ENCODE results near the gene NUTF2.

Gene NUTF2

GRCh38 chr16:67846320-67847063 is at the start of gene NUTF2:
NUTF2 (plus strand) TSS chr16:67846933; CDS start chr16:67865131, 18,198 bp downstream.
- peaks cover 24% of the 10 kb centered on the region for H3K36me3 ChIP-seq (ENCODE audit: low read depth)
- DNase-seq (ENCODE audit: low spot score) (peak; percentile 96), ATAC-seq (ENCODE audit: low read depth) (peak; percentile 63)
- no peak for TF ChIP-seq CTCF (IDR thresholded peaks at IDR 0.05; ENCODE audit: poor library complexity, severe bottlenecking)
- no peaks in the 10 kb centered on the region for H3K27me3 ChIP-seq (ENCODE audit: insufficient read depth, poor library complexity, severe bottlenecking)
- H3K9me3 ChIP-seq (ENCODE audit: severe bottlenecking): no peaks in the 10 kb centered on the region
- H3K4me3 ChIP-seq (ENCODE audit: severe bottlenecking): peak within 1 kb of the TSS; percentile 97
- H3K4me1 ChIP-seq (ENCODE audit: insufficient read depth, poor library complexity, severe bottlenecking): peaks cover 18% of the 10 kb centered on the region
- peak within 1 kb of the TSS; percentile 85 for H3K27ac ChIP-seq (ENCODE audit: poor library complexity, severe bottlenecking)

GRCh38 chr16:67800338-67800926 is 46.3 kb upstream of the NUTF2 start:
- Histone ChIP-seq H3K4me1 (ENCODE audit: insufficient read depth, poor library complexity, severe bottlenecking) (no peaks in the 10 kb centered on the region), H3K36me3 (ENCODE audit: low read depth) (peaks cover 32% of the 10 kb centered on the region), H3K27me3 (ENCODE audit: insufficient read depth, poor library complexity, severe bottlenecking) (no peaks in the 10 kb centered on the region), H3K27ac (ENCODE audit: poor library complexity, severe bottlenecking) (no peak overlapping the region), H3K9me3 (ENCODE audit: severe bottlenecking) (no peaks in the 10 kb centered on the region), H3K4me3 (ENCODE audit: severe bottlenecking) (no peak overlapping the region)
- DNase-seq (ENCODE audit: low spot score) (no peak), ATAC-seq (ENCODE audit: low read depth) (no peak)
- no peak for TF ChIP-seq CTCF (IDR thresholded peaks at IDR 0.05; ENCODE audit: poor library complexity, severe bottlenecking)

- H3K4me1 ChIP-seq (ENCODE audit: insufficient read depth, poor library complexity, severe bottlenecking): no peaks in the 10 kb centered on the region
- no peak for ATAC-seq (ENCODE audit: low read depth)
- no peaks in the 10 kb centered on the region for H3K27me3 ChIP-seq (ENCODE audit: insufficient read depth, poor library complexity, severe bottlenecking)
- H3K36me3 ChIP-seq (ENCODE audit: low read depth): peaks cover 32% of the 10 kb centered on the region
- TF ChIP-seq CTCF (IDR thresholded peaks at IDR 0.05; ENCODE audit: poor library complexity, severe bottlenecking): no peak
- no peak for DNase-seq (ENCODE audit: low spot score)
- no peak overlapping the region for H3K27ac ChIP-seq (ENCODE audit: poor library complexity, severe bottlenecking)
- H3K9me3 ChIP-seq (ENCODE audit: severe bottlenecking): no peaks in the 10 kb centered on the region
- H3K4me3 ChIP-seq (ENCODE audit: severe bottlenecking): no peak overlapping the region
These were observed 45.5 kb upstream of the NUTF2 start for GRCh38 chr16:67801241-67801640.

- H3K9me3 ChIP-seq (ENCODE audit: severe bottlenecking): no peaks in the 10 kb centered on the region
- no peak for ATAC-seq (ENCODE audit: low read depth)
- no peak overlapping the region for H3K4me3 ChIP-seq (ENCODE audit: severe bottlenecking)
- peaks cover 32% of the 10 kb centered on the region for H3K36me3 ChIP-seq (ENCODE audit: low read depth)
- no peak overlapping the region for H3K27ac ChIP-seq (ENCODE audit: poor library complexity, severe bottlenecking)
- no peak for DNase-seq (ENCODE audit: low spot score)
- no peaks in the 10 kb centered on the region for H3K27me3 ChIP-seq (ENCODE audit: insufficient read depth, poor library complexity, severe bottlenecking)
- no peaks in the 10 kb centered on the region for H3K4me1 ChIP-seq (ENCODE audit: insufficient read depth, poor library complexity, severe bottlenecking)
- no peak for TF ChIP-seq CTCF (IDR thresholded peaks at IDR 0.05; ENCODE audit: poor library complexity, severe bottlenecking)
These were observed 44.9 kb upstream of the NUTF2 start for GRCh38 chr16:67801883-67802282.

- H3K4me1 ChIP-seq (ENCODE audit: insufficient read depth, poor library complexity, severe bottlenecking): no peaks in the 10 kb centered on the region
- no peak for TF ChIP-seq CTCF (IDR thresholded peaks at IDR 0.05; ENCODE audit: poor library complexity, severe bottlenecking)
- H3K9me3 ChIP-seq (ENCODE audit: severe bottlenecking): no peaks in the 10 kb centered on the region
- peaks cover 32% of the 10 kb centered on the region for H3K36me3 ChIP-seq (ENCODE audit: low read depth)
- H3K27me3 ChIP-seq (ENCODE audit: insufficient read depth, poor library complexity, severe bottlenecking): no peaks in the 10 kb centered on the region
- no peak overlapping the region for H3K4me3 ChIP-seq (ENCODE audit: severe bottlenecking)
- DNase-seq (ENCODE audit: low spot score) (no peak), ATAC-seq (ENCODE audit: low read depth) (no peak)
- H3K27ac ChIP-seq (ENCODE audit: poor library complexity, severe bottlenecking): no peak overlapping the region
These were observed 42.8 kb upstream of the NUTF2 start for GRCh38 chr16:67803894-67804293.
